ENCODE data around the gene LIPH.
"Not testable (repeated sequence)": the region's sequence is repeated elsewhere in the genome, so short reads cannot be mapped to it uniquely, and the experiment has no call there.

LIPH gene

DNA sequence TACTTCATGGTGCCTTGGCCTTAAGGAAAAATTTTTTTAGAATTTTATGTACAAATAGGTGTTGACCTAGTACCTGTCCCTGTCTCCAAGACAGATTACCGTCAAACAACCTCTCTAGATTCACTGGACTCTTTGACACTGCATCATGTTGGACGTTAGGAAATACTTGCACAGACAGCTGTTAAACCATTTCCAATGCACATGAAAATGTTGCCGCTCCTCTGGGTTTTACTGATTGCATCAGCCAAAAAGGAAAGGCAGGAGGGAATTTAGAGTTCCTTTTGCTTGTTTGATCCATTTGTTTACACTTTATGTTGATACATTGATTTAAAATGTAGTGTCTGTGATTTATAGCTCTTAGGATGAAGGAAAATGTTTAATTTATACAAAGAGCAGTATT is 68.1 kb downstream of the LIPH start:
- no peak for DNase-seq

DNA sequence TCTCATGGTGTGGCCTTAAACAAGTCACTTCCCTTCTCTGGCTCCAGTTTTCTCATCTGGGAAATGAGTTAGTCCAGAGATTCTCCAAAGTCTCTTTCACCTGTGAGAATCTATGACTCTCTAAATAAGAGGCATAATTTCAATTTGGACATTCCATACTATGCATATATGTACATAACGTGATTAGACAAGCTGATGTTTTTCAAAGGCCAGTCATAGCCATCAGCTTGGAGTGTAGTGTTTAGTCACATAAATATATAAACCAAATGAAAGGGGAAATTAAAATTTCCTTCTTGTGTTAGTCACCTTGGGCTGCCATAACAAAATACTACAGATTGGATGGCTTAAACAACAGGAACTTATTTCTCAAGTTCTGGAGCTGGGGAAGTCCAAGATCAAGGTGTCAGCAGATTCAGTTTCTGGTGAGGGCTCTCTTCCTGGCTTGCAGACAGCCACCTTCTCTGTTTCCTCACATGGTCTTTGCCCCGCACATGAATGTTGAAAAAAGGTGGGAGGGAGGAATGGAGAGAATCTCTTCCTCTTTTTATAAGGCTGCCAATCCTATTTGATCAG is 72.9 kb downstream of the LIPH start:
- no peak for DNase-seq

DNA sequence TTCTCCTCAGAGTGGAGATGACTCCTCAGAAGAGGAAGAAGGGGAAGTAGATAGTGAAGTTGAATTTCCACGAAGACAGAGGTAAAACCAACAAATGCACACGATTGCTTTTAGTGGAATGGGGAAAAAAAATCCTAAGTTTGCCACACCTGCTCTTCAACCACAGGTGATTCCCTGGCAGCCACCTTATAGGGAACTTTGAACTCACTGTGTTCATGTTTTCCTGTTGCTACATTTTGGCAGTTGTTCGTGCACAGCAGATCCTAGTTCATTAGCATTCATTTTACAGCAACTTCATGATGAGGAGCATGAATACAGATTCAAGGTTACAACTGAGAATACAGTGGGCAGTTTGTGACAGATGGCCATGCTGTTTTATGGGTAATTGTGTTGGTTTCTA is 75.1 kb downstream of the LIPH start:
- DNase-seq: no peak

- not testable (repeated sequence) for DNase-seq
Observed at GRCh38 chr3:185474922-185475321, 77.5 kb downstream of the LIPH start.

- DNase-seq: no peak
Observed at GRCh38 chr3:185473290-185473815, 79.0 kb downstream of the LIPH start.

- no peak for DNase-seq
Observed at GRCh38 chr3:185470323-185470722, 82.1 kb downstream of the LIPH start.

GRCh38 chr3:185469542-185469941 is 82.8 kb downstream of the LIPH start:
- no peak for DNase-seq

- not testable (repeated sequence) for DNase-seq
Observed at GRCh38 chr3:185466123-185466522, 86.3 kb downstream of the LIPH start.

GRCh38 chr3:185465471-185465870 is 86.9 kb downstream of the LIPH start:
- no peak for DNase-seq

- DNase-seq: peak; percentile 15
Observed at GRCh38 chr3:185460719-185461350, 91.6 kb downstream of the LIPH start.

DNA sequence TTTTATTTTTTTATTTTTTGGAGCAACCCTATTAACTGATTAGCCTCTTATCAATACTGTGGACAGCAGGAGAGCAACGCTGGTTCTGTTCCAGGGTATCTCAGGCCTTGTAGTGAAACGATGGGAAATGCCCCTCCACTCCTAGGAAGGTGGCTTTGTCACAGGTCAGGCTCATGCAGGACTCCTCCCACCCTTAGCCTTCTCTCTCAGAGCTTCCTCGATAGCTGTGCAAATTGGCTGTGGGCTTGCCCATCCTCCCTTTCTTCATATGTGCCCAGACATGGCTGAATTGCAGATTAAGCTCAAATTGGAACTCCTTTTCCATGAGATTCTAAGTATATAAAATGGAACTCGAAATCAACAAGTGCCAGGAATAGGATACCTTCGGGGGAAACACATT is 92.1 kb downstream of the LIPH start:
- no peak for DNase-seq

DNA sequence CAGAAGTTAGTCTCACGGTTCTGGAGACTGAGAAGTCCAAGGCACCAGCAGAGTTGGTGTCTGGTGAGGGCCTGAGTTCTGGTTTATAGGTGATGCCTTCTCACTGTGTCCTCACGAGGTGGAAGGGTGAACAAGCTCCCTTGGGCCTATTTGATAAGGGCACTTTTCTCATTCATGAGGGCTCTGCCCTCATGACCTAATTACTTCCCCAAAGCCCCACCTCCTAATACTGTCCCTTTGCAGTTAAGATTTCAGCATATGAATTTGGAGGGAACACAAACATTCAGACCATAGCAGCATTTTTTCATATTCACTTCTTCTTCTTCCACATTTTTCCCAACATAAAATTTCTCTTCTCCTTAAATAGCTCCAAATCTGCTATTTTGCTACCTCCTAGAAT is 95.0 kb downstream of the LIPH start:
- DNase-seq: no peak

All from NCI-H446 treated with DMSO at 0.1 percent for 48 hours (cell line).